ENCODE measurements around the gene GRB7.

The GRB7 gene

GRCh38 chr17:39735882-39736281, 1.9 kb upstream of the GRB7 start:
- H3K4me3 ChIP-seq (ENCODE audit: low read length) = no peak overlapping the region
- TF ChIP-seq ZNF274 (IDR thresholded peaks at IDR 0.05; ENCODE audit: low read depth, low read length) = no peak

GRCh38 chr17:39736319-39737165, 1.2 kb upstream of the GRB7 start:
- TF ChIP-seq ZNF274 (IDR thresholded peaks at IDR 0.05; ENCODE audit: low read depth, low read length) = no peak
- no peak overlapping the region for H3K4me3 ChIP-seq (ENCODE audit: low read length)

DNA sequence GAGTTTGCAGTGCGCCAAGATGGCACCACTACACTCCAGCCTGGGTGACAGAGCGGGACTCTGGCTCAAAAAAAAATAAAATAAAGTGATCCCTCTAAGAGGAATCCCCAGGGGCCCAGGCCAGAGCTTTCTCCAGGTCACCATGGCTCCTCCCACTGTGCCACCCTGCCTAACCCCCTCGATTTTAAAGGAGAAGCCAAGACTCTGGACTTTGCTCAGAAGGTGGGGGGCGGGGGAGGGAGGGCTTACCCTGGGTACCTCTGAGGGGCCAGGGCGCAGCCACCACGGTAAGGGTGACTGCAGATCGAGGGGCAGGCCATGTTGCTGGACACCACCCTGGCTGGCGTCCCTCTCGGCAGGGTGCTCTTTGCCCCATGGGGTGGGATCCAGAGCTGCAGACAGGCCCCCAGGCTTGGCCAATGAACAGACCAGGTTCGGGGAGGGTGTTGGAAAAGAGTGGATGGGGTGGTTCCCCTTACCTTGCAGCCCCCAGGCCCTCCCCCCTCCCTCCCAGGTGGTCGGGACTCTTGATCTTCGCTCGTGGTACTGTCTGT, 455 bp upstream of the GRB7 start:
- no peak overlapping the region for H3K4me3 ChIP-seq (ENCODE audit: low read length)
- no peak for TF ChIP-seq ZNF274 (IDR thresholded peaks at IDR 0.05; ENCODE audit: low read depth, low read length)

- no peak for TF ChIP-seq ZNF274 (IDR thresholded peaks at IDR 0.05; ENCODE audit: low read depth, low read length)
- H3K4me3 ChIP-seq (ENCODE audit: low read length) = no peak overlapping the region
Measured at GRCh38 chr17:39738568-39738901, 797 bp downstream of the GRB7 start.

DNA sequence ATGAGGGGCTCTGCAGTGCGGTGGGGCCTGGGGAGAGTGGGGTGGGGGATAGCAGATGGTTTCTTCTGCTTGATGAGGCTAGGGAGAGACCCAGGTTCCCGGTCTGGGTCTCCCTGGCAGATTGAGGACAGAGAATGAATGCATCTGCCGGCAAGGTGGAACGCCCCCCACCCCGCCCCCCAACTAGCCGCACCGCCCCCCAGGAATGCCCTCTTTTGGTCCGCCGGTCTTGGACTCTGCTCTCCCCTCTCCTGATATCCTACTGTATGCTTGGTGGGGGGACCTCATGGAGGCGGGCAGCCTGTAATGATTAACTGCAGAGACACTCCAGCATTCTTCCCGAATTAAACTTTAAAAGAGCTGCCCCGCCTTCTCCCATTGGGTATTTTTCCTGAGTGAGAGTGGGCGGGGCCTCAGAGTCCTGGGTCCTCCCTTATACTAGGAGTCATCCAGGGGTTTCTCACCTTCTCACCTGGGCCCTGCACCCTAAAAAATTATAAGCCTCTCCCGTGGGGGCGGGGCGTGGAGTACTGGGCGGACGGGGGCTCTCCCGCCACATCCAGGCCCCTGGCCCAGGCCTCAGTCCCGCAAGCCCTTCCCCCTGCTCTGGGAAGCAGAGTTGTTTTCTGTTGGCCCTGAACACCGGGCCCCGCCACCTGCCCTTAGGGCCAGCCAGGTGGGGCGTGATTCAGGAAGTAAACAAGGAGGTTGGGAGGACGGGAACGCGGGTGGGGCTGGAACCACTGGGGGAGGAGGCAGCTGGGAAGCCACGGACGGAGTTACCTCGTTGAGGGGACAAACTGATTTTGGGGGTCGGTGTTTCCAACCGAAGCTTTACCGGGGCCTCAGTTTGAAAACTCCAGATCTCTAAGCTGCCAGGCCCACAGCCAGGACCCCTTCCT, 1.5 kb downstream of the GRB7 start:
- no peak overlapping the region for H3K4me3 ChIP-seq (ENCODE audit: low read length)
- no peak for TF ChIP-seq ZNF274 (IDR thresholded peaks at IDR 0.05; ENCODE audit: low read depth, low read length)

DNA sequence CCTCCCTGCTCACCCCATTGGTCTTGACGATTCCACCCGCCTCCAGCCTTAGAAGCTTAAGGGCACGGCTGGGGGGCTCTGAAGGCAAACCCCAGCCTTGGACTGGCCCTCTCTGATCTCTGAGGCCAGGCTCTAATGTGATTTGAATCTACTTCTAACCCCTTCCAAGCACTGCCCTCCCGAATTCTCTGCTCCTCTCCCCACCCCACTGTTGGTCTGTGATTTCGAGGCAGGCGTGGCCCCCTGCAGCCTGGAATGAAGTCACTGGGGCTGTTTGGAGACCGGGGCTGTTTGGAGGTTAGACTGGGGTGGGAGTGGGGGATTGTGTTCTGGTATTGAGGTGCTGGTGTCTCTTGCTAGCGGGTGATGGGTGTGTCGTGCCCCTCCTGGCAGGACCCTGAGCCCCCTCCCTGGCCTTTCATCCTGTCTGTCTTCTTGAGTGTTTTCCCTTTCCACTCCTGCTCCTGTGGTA, 2.2 kb downstream of the GRB7 start:
- TF ChIP-seq ZNF274 (IDR thresholded peaks at IDR 0.05; ENCODE audit: low read depth, low read length) = no peak
- no peak overlapping the region for H3K4me3 ChIP-seq (ENCODE audit: low read length)

DNA sequence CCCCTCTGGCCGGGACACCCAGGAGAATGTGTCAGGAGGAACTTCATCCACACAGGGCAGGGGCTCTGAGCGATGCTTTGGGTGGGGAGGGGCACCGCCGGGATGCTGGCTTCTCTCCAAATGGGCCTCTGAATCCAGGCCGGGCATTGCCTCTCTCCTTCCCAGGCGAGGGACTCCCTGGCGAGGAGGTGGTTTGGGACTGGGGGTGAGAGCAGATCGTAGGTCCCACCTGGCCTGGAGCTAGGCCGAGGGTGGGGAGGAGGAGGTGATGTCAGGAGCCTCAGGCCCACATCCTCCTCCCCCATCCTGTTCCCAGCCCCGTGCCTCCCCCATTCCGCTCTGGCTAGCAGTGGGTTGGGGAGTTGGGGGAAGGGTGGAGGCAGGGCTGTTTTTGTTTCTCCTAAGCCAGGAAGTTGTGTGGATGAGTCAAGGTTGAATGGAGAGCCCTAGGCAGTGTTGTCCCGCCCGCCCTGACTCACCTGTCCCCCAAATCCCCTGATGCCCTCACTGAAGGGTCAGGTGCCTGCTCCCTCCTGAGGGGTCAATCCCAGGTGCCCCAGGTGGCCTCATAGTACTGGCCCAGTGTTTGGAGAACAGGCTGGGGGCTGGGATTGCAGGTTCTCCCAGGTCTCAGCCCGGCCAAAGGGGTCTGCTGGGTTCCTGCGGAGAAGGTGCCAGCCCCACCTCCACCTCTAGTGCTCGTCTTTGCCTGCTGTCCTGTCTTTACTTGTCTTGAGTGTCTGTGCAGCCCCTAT, 2.8 kb downstream of the GRB7 start:
- H3K4me3 ChIP-seq (ENCODE audit: low read length) = no peak overlapping the region
- TF ChIP-seq ZNF274 (IDR thresholded peaks at IDR 0.05; ENCODE audit: low read depth, low read length) = no peak

GRCh38 chr17:39742126-39742855, 4.6 kb downstream of the GRB7 start:
- TF ChIP-seq ZNF274 (IDR thresholded peaks at IDR 0.05; ENCODE audit: low read depth, low read length) = no peak
- no peak overlapping the region for H3K4me3 ChIP-seq (ENCODE audit: low read length)

GRCh38 chr17:39742856-39743436, 5.2 kb downstream of the GRB7 start:
- TF ChIP-seq ZNF274 (IDR thresholded peaks at IDR 0.05; ENCODE audit: low read depth, low read length) = no peak
- no peak overlapping the region for H3K4me3 ChIP-seq (ENCODE audit: low read length)

DNA sequence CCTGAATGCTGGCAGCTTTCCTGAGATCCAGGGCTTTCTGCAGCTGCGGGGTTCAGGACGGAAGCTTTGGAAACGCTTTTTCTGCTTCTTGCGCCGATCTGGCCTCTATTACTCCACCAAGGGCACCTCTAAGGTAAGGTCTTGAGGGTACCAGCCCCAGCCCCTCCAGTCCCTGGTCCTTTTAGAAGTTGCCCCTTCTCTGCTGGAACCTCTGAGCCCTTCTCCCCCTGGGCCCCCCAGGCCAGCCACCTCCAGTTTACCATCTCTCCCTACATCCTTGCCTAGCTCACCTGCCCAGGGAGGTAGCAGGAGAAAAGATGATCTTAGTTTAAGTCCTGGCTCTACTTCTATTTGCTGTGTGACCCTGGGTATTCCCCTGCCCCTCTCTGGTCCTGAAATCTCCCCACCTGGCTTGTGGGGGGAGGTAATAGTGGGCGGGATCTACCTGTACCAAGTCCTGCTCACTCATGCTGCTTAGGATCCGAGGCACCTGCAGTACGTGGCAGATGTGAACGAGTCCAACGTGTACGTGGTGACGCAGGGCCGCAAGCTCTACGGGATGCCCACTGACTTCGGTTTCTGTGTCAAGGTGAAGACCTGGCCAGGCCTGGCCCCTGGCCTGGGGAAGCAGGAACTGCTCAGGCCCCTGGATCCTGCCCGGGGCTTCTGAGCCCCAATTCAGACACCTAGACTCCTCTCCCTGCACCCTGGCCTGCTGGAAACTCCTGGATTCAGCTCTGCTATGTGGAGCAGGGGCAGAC, 6.5 kb downstream of the GRB7 start:
- H3K4me3 ChIP-seq (ENCODE audit: low read length) = no peak overlapping the region
- no peak for TF ChIP-seq ZNF274 (IDR thresholded peaks at IDR 0.05; ENCODE audit: low read depth, low read length)

GRCh38 chr17:39744836-39745215, 7.1 kb downstream of the GRB7 start:
- no peak for TF ChIP-seq ZNF274 (IDR thresholded peaks at IDR 0.05; ENCODE audit: low read depth, low read length)
- H3K4me3 ChIP-seq (ENCODE audit: low read length) = no peak overlapping the region

All from GM08714 (cell line).